ENCODE measurements around the gene UBE2Z. TPM values are rescaled to one million over a fixed set of nuclear protein-coding genes. Genes with fewer than 3 reads are reported as not detected.

UBE2Z gene
- total and polyA plus RNA-seq, 9 of the 15 experiments (the other 6 are each of a cell fraction or from before 2014, with no cell fraction given): 11.8 to 89.0 (median 38.2) TPM

- TF ChIP-seq GATAD2B (IDR thresholded peaks at IDR 0.05; ENCODE audit: borderline replicate concordance): peak; percentile 88
- no peak for TF ChIP-seq DLX4 (CRISPR knock-in tag; IDR thresholded peaks at IDR 0.05)
- no peak for TF ChIP-seq EZH2 (IDR thresholded peaks at IDR 0.05; ENCODE audit: borderline replicate concordance, low read depth, low read length)
- TF ChIP-seq ATF7 (IDR thresholded peaks at IDR 0.05): peak; percentile 71; the same call in 1 of the 2 replicates
- no peak for TF ChIP-seq USF1 (CRISPR knock-in tag; IDR thresholded peaks at IDR 0.05)
- no peak; the same call in 1 of the 2 replicates for TF ChIP-seq FOXJ3 (CRISPR knock-in tag; IDR thresholded peaks at IDR 0.05)
- no peak for TF ChIP-seq RBM34 (IDR thresholded peaks at IDR 0.05; ENCODE audit: borderline replicate concordance, insufficient read depth, low read length)
- no peak for TF ChIP-seq NCOA6 (IDR thresholded peaks at IDR 0.05)
- TF ChIP-seq GTF2B (IDR thresholded peaks at IDR 0.05; ENCODE audit: extremely low read depth, insufficient read length): no peak
- TF ChIP-seq CREB3 (tag; conservative IDR thresholded peaks at IDR 0.05; ENCODE audit: low read depth): no peak
- TF ChIP-seq ZNF140 (CRISPR knock-in tag; IDR thresholded peaks at IDR 0.05): no peak
- no peak for TF ChIP-seq TEAD1 (CRISPR knock-in tag; IDR thresholded peaks at IDR 0.05)
- peak; percentile 97 for TF ChIP-seq SP2 (IDR thresholded peaks at IDR 0.05; ENCODE audit: extremely low read depth, low read depth, low read length, poor library complexity, severe bottlenecking)
- TF ChIP-seq HMGXB4 (CRISPR knock-in tag; IDR thresholded peaks at IDR 0.05): peak; percentile 70; the same call in 1 of the 2 replicates
- TF ChIP-seq E2F8 (IDR thresholded peaks at IDR 0.05; ENCODE audit: low read depth, partially characterized antibody): peak; percentile 70
- TF ChIP-seq ZNF398 (CRISPR knock-in tag; IDR thresholded peaks at IDR 0.05): no peak
Measured at GRCh38 chr17:48908047-48908843, at the start of gene UBE2Z (continued).
